Fibroblast of peridontal ligament (primary cell): Measurements from ENCODE around the gene IL4.
"Not testable (repeated sequence)": the region's sequence is repeated elsewhere in the genome, so short reads cannot be mapped to it uniquely, and the experiment has no call there.

ENCODE experiments used
- DNase-seq: peaks from one replicate; pipeline ENCODE4 v3.0.0-alpha.2; 2010; ENCODE audit errors: extremely low read depth

The IL4 gene

GRCh38 chr5:132673939-132674630 lies at the start of gene IL4:
IL4 (plus strand) TSS chr5:132673989; CDS start chr5:132674051, 62 bp downstream.
- DNase-seq: no peak

GRCh38 chr5:132627470-132627869 lies 46.3 kb upstream of the IL4 start:
- DNase-seq: no peak

GRCh38 chr5:132628814-132629213 lies 45.0 kb upstream of the IL4 start:
- no peak for DNase-seq

- no peak for DNase-seq
These were observed 44.4 kb upstream of the IL4 start for GRCh38 chr5:132629230-132629944.

GRCh38 chr5:132633587-132633986 lies 40.2 kb upstream of the IL4 start:
- DNase-seq: not testable (repeated sequence)

GRCh38 chr5:132635873-132636272 lies 37.9 kb upstream of the IL4 start:
- no peak for DNase-seq

GRCh38 chr5:132637241-132637640 lies 36.5 kb upstream of the IL4 start:
- DNase-seq: no peak

GRCh38 chr5:132639706-132640130 lies 34.1 kb upstream of the IL4 start:
- DNase-seq: no peak

GRCh38 chr5:132640613-132641012 lies 33.2 kb upstream of the IL4 start:
- DNase-seq: no peak

GRCh38 chr5:132641241-132641723 lies 32.5 kb upstream of the IL4 start:
- DNase-seq: no peak

- DNase-seq: no peak
These were observed 31.9 kb upstream of the IL4 start for GRCh38 chr5:132641841-132642240.

GRCh38 chr5:132644177-132644576 lies 29.6 kb upstream of the IL4 start:
- DNase-seq: no peak

GRCh38 chr5:132646583-132647266 lies 27.1 kb upstream of the IL4 start:
- DNase-seq: no peak

GRCh38 chr5:132647473-132647872 lies 26.3 kb upstream of the IL4 start:
- no peak for DNase-seq

- no peak for DNase-seq
These were observed 25.4 kb upstream of the IL4 start for GRCh38 chr5:132648355-132648754.

- no peak for DNase-seq
These were observed 21.8 kb upstream of the IL4 start for GRCh38 chr5:132651838-132652469.

GRCh38 chr5:132653716-132654115 lies 20.1 kb upstream of the IL4 start:
- no peak for DNase-seq

GRCh38 chr5:132655821-132656773 lies 17.7 kb upstream of the IL4 start:
- peak; percentile 12 for DNase-seq

- DNase-seq: no peak
These were observed 16.9 kb upstream of the IL4 start for GRCh38 chr5:132656774-132657355.

- DNase-seq: no peak
These were observed 16.0 kb upstream of the IL4 start, which contains the start of gene IL13 for GRCh38 chr5:132657676-132658380. IL13 (plus strand) TSS chr5:132658173; CDS start chr5:132658187, 14 bp downstream.
